ENCODE results near the gene HOXD13.

- no peak for TF ChIP-seq POLR2A (IDR thresholded peaks at IDR 0.05)
- TF ChIP-seq, protein P1, sequence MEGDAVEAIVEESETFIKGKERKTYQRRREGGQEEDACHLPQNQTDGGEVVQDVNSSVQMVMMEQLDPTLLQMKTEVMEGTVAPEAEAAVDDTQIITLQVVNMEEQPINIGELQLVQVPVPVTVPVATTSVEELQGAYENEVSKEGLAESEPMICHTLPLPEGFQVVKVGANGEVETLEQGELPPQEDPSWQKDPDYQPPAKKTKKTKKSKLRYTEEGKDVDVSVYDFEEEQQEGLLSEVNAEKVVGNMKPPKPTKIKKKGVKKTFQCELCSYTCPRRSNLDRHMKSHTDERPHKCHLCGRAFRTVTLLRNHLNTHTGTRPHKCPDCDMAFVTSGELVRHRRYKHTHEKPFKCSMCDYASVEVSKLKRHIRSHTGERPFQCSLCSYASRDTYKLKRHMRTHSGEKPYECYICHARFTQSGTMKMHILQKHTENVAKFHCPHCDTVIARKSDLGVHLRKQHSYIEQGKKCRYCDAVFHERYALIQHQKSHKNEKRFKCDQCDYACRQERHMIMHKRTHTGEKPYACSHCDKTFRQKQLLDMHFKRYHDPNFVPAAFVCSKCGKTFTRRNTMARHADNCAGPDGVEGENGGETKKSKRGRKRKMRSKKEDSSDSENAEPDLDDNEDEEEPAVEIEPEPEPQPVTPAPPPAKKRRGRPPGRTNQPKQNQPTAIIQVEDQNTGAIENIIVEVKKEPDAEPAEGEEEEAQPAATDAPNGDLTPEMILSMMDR (IDR thresholded peaks at IDR 0.05) = no peak
These were observed 28.1 kb downstream of the HOXD13 start for GRCh38 chr2:176120364-176121189.
